GM12864 (cell line): ENCODE results near the gene BPIFA2.

Experiments used
- DNase-seq: peaks from one replicate; pipeline ENCODE4 v3.0.0-alpha.2; 2011; ENCODE audit warnings: low read depth
- H3K4me3 ChIP-seq: 2 replicates; pipeline ENCODE4 v1.5.1; 2011; ENCODE audit warnings: mild to moderate bottlenecking, low read depth, low read length, control low read depth
- CTCF ChIP-seq: IDR thresholded peaks from 2 replicates; pipeline ENCODE4 v1.5.1; 2011; ENCODE audit warnings: low read depth, mild to moderate bottlenecking, moderate library complexity, low read length, control low read depth, inconsistent platforms; ENCODE audit errors: missing control alignments

BPIFA2 gene

GRCh38 chr20:33160681-33161080, 7.3 kb upstream of the BPIFA2 start:
- no peak for DNase-seq
- no peak for TF ChIP-seq CTCF
- no peak overlapping the region for H3K4me3 ChIP-seq

GRCh38 chr20:33162313-33162712, 5.6 kb upstream of the BPIFA2 start:
- no peak overlapping the region for H3K4me3 ChIP-seq
- TF ChIP-seq CTCF, result no peak
- no peak for DNase-seq

GRCh38 chr20:33162753-33163152, 5.2 kb upstream of the BPIFA2 start:
- no peak overlapping the region for H3K4me3 ChIP-seq
- DNase-seq, result no peak
- no peak for TF ChIP-seq CTCF

- TF ChIP-seq CTCF, result no peak
- DNase-seq, result no peak
- H3K4me3 ChIP-seq, result no peak overlapping the region
These were observed 3.9 kb upstream of the BPIFA2 start for GRCh38 chr20:33163856-33164762.

GRCh38 chr20:33164763-33165095, 3.2 kb upstream of the BPIFA2 start:
- DNase-seq, result no peak
- H3K4me3 ChIP-seq, result no peak overlapping the region
- no peak for TF ChIP-seq CTCF

- no peak for TF ChIP-seq CTCF
- DNase-seq, result no peak
- H3K4me3 ChIP-seq, result no peak overlapping the region
These were observed 2.4 kb upstream of the BPIFA2 start for GRCh38 chr20:33165416-33166055.
